ENCODE measurements around the gene ATP2A2. TPM values are rescaled to one million over a fixed set of nuclear protein-coding genes. Genes with fewer than 3 reads are reported as not detected.

Gene ATP2A2
- polyA plus RNA-seq, 1 donor (not counting 4 experiments of a cell fraction or from before 2014, with no cell fraction given), result 127 TPM

DNA sequence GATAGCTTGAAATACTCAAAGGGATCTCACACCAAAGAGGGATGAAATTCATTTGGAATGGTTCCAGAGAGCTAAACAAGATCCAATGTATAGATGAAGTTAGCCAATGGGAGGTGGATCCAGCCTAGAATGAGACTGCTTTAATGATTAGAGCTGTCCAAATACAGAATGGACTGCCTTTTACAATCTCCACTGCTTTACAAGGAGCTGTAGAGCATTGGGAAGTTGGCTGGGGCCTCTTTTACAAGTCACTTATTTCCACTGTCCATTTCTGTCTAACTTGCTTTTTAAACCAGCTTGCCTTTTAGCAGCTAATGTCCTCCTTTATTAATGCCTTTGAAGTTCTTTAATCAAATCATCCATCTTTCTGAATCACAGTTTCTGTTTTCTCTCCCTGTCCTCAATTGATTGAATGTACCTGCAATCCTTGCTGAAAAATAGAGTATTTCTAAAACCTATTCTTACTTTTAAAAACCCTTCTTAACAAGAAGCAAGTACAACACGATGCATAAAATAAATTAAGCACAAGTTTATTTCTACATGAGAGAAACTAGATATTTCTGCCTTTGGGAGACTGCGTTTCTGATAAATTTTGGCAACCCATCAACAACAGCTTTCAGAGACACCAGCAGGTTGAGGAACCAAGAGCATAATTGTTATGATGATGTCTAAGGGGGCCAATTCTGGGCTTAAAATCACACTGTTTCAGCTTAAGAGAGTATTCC, 3.4 kb upstream of the ATP2A2 start:
- Histone ChIP-seq H3K4me1 (ENCODE audit: control insufficient read depth, extremely low read depth, insufficient read depth, low read length) (peaks cover 11% of the 10 kb centered on the region), H4K20me1 (ENCODE audit: control insufficient read depth, extremely low read depth, insufficient read depth, low read length) (peaks cover under 1% of the 10 kb centered on the region), H2AFZ (ENCODE audit: control insufficient read depth, low read length) (no peak overlapping the region), H3K27me3 (ENCODE audit: control insufficient read depth, extremely low read depth, insufficient read depth, low read length) (no peaks in the 10 kb centered on the region), H3K9me3 (ENCODE audit: control insufficient read depth, low read depth, low read length) (no peaks in the 10 kb centered on the region), H3K9ac (ENCODE audit: control insufficient read depth, extremely low read depth, insufficient read depth, low read length) (no peak overlapping the region), H3K79me2 (ENCODE audit: control insufficient read depth, insufficient read depth, low read length) (peaks cover 14% of the 10 kb centered on the region), H3K4me3 (ENCODE audit: control insufficient read depth in 2 of 3, extremely low read depth in 1 of 3, insufficient read depth in 2 of 3, low read depth in 1 of 3, low read length in 3 of 3) (no peak overlapping the region), H3K36me3 (ENCODE audit: control insufficient read depth in 2 of 2, extremely low read depth in 1 of 2, insufficient read depth in 2 of 2, low read length in 2 of 2) (peaks cover 0 to 4% of the 10 kb centered on the region in 2 experiments), H3K27ac (ENCODE audit: control insufficient read depth, insufficient read depth, low read length) (no peak overlapping the region), H3K4me2 (ENCODE audit: control insufficient read depth, extremely low read depth, insufficient read depth, low read depth, low read length) (no peak overlapping the region), H3K9me1 (ENCODE audit: control insufficient read depth, extremely low read depth, insufficient read depth, low read length) (no peaks in the 10 kb centered on the region)
- no peak for DNase-seq (ENCODE audit: low read depth, low spot score)
- no peak for TF ChIP-seq CTCF (optimal IDR thresholded peaks at IDR 0.05 in 1 of 3, IDR thresholded peaks at IDR 0.05 in 1 of 3, conservative IDR thresholded peaks at IDR 0.05 in 1 of 3; ENCODE audit: extremely low read depth in 1 of 3, insufficient read depth in 2 of 3, low read length in 3 of 3)
- TF ChIP-seq EZH2 (IDR thresholded peaks at IDR 0.05; ENCODE audit: low read length), result no peak
- no peak for FAIRE-seq
- dilution Hi-C loops (cut with MboI; ENCODE audit: extremely low pct_ligation_motif_present, low sequenced_read_pairs), result no loop called here

DNA sequence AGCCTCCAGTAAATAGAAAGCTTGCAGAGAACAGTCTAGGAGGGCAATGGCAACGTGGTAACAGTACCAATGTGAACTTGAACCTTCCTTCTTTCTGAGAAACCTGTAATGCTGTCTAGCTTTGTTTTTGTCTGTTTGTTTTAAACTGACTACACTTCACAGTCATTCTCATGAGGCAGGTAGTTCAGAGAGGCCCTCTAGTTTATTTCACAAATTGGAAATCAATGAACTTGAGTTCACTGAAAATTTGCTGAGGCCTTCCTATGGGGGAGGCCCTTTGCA, 2.9 kb upstream of the ATP2A2 start:
- no peaks in the 10 kb centered on the region for H3K9me3 ChIP-seq (ENCODE audit: control insufficient read depth, low read depth, low read length)
- TF ChIP-seq EZH2 (IDR thresholded peaks at IDR 0.05; ENCODE audit: low read length) (no peak), CTCF (optimal IDR thresholded peaks at IDR 0.05 in 1 of 3, IDR thresholded peaks at IDR 0.05 in 1 of 3, conservative IDR thresholded peaks at IDR 0.05 in 1 of 3; ENCODE audit: extremely low read depth in 1 of 3, insufficient read depth in 2 of 3, low read length in 3 of 3) (no peak)
- peaks cover 16% of the 10 kb centered on the region for H3K4me1 ChIP-seq (ENCODE audit: control insufficient read depth, extremely low read depth, insufficient read depth, low read length)
- dilution Hi-C loops (cut with MboI; ENCODE audit: extremely low pct_ligation_motif_present, low sequenced_read_pairs), result no loop called here
- no peak overlapping the region for H2AFZ ChIP-seq (ENCODE audit: control insufficient read depth, low read length)
- peaks cover 19% of the 10 kb centered on the region for H3K79me2 ChIP-seq (ENCODE audit: control insufficient read depth, insufficient read depth, low read length)
- no peaks in the 10 kb centered on the region for H3K27me3 ChIP-seq (ENCODE audit: control insufficient read depth, extremely low read depth, insufficient read depth, low read length)
- H3K27ac ChIP-seq (ENCODE audit: control insufficient read depth, insufficient read depth, low read length), result no peak overlapping the region
- H4K20me1 ChIP-seq (ENCODE audit: control insufficient read depth, extremely low read depth, insufficient read depth, low read length), result peaks cover 6% of the 10 kb centered on the region
- FAIRE-seq (no peak), DNase-seq (ENCODE audit: low read depth, low spot score) (no peak)
- H3K4me2 ChIP-seq (ENCODE audit: control insufficient read depth, extremely low read depth, insufficient read depth, low read depth, low read length), result no peak overlapping the region
- H3K9me1 ChIP-seq (ENCODE audit: control insufficient read depth, extremely low read depth, insufficient read depth, low read length), result no peaks in the 10 kb centered on the region
- peaks cover 0 to 8% of the 10 kb centered on the region in 2 experiments for H3K36me3 ChIP-seq (ENCODE audit: control insufficient read depth in 2 of 2, extremely low read depth in 1 of 2, insufficient read depth in 2 of 2, low read length in 2 of 2)
- no peak overlapping the region for H3K4me3 ChIP-seq (ENCODE audit: control insufficient read depth in 2 of 3, extremely low read depth in 1 of 3, insufficient read depth in 2 of 3, low read depth in 1 of 3, low read length in 3 of 3)
- H3K9ac ChIP-seq (ENCODE audit: control insufficient read depth, extremely low read depth, insufficient read depth, low read length), result no peak overlapping the region
